HepG2 (cell line): Measurements from ENCODE around the gene ICAM2. TPM values are rescaled to one million over a fixed set of nuclear protein-coding genes. Genes with fewer than 3 reads are reported as not detected.
"Not testable (repeated sequence)": the region's sequence is repeated elsewhere in the genome, so short reads cannot be mapped to it uniquely, and the experiment has no call there.

Experiments
- ATAC-seq: fragments of 200-7000 bp; cut with Tn5 transposase; 3 replicates; pipeline ENCODE4 v1.9.1; 2020; ENCODE audit warnings: mild to moderate bottlenecking, moderate library complexity
- BruUV-seq: library from RNA; stranded (reverse); fragments of 400-500 nt; replicated peaks from 2 replicates; lab custom pipeline; 2021; lab: Mats Ljungman, UMichigan
- CTCF ChIA-PET: fragments of 300-600 bp; formaldehyde crosslinking; extraction: SDS; loops from one replicate; lab custom pipeline; 2021; ENCODE audit warnings: low total read pairs, inconsistent platforms, low intra/inter-chr PET ratio; lab: Yijun Ruan, JAX
- POLR2A ChIA-PET: fragments of 350-600 bp; sonication (Branson Sonifier 250); formaldehyde crosslinking; loops from one replicate; lab custom pipeline; 2020; ENCODE audit warnings: antibody characterized with exemption, inconsistent platforms; lab: Yijun Ruan, JAX
- DNase-seq: peaks from one replicate; pipeline ENCODE4 v3.0.0-alpha.2; 2015; ENCODE audit warnings: low spot score
- FAIRE-seq: peaks from 3 replicates; lab custom pipeline; 2011; peaks lifted over from hg19 to GRCh38; lab: Jason Lieb, UNC
- H2AFZ ChIP-seq: one replicate; pipeline ENCODE4 v1.6.1; 2011; ENCODE audit warnings: low read length, inconsistent platforms
- H3K27ac ChIP-seq: fragments of 300-600 bp; 3 replicates; pipeline ENCODE4 v1.8.0; 2011; ENCODE audit warnings: mixed run types, mild to moderate bottlenecking, mixed read lengths, low read length, inconsistent platforms; ENCODE audit not compliant: insufficient read depth; ENCODE audit errors: extremely low read length
- H3K27me3 ChIP-seq, 2 experiments: fragments of 200-600 bp in 1 of 2; 2 replicates in 1 of 2; 3 replicates in 1 of 2; pipeline versions ENCODE4 v1.6.0 to v1.8.0; 2011; ENCODE audit warnings: low read length in 2 of 2, mild to moderate bottlenecking in 2 of 2, moderate library complexity in 2 of 2, inconsistent platforms in 1 of 2; ENCODE audit not compliant: insufficient read depth in 2 of 2, control insufficient read depth in 1 of 2
- H3K36me3 ChIP-seq, 2 experiments: fragments of 200-600 bp in 1 of 2; replicated peaks in 1 of 2; 2 replicates in 1 of 2; 3 replicates in 1 of 2; pipeline versions ENCODE4 v1.5.1 to v1.8.0; 2011; ENCODE audit warnings: low read length in 2 of 2, inconsistent platforms in 1 of 2; ENCODE audit not compliant: insufficient read depth in 2 of 2, control insufficient read depth in 1 of 2
- H3K4me1 ChIP-seq: 2 replicates; pipeline ENCODE4 v1.5.1; 2012; ENCODE audit warnings: low read length, inconsistent platforms; ENCODE audit not compliant: insufficient read depth
- H3K4me2 ChIP-seq: 2 replicates; pipeline ENCODE4 v1.6.0; 2011; ENCODE audit warnings: low read depth, low read length, inconsistent platforms
- H3K4me3 ChIP-seq, 3 experiments: fragments of 200-600 bp in 1 of 3; sonication (generic), shearing (Covaris generic) in 1 of 3; replicated peaks in 1 of 3; 2 replicates each; pipeline ENCODE4 v1.5.1; 2011 to 2016; ENCODE audit warnings: low read length in 3 of 3, inconsistent platforms in 2 of 3, low read depth in 2 of 3, mild to moderate bottlenecking in 2 of 3, control low read depth in 1 of 3, mixed read lengths in 1 of 3; ENCODE audit not compliant: insufficient read depth in 1 of 3
- H3K79me2 ChIP-seq: one replicate; pipeline ENCODE4 v1.6.1; 2011; ENCODE audit warnings: low read length, inconsistent platforms; ENCODE audit not compliant: insufficient read depth
- H3K9ac ChIP-seq: 2 replicates; pipeline ENCODE4 v1.6.0; 2011; ENCODE audit warnings: mild to moderate bottlenecking, low read depth, low read length, inconsistent platforms; ENCODE audit not compliant: insufficient read depth
- H3K9me3 ChIP-seq: 2 replicates; pipeline ENCODE4 v1.5.1; 2012; ENCODE audit warnings: mild to moderate bottlenecking, low read length
- H4K20me1 ChIP-seq: 2 replicates; pipeline ENCODE4 v1.6.0; 2011; ENCODE audit warnings: inconsistent platforms, mild to moderate bottlenecking, low read length, moderate library complexity; ENCODE audit not compliant: insufficient read depth
- CBX1 ChIP-seq: IDR thresholded peaks from one replicate; pipeline ENCODE4 v1.6.1; 2016; ENCODE audit warnings: antibody characterized with exemption, low read depth
- JUND ChIP-seq: sonication (generic); formaldehyde crosslinking; IDR thresholded peaks from 2 replicates; pipeline ENCODE4 v1.8.0; 2022; ENCODE audit warnings: mild to moderate bottlenecking, missing genetic modification reagents
- ZKSCAN8 ChIP-seq: IDR thresholded peaks from 2 replicates; pipeline ENCODE4 v1.6.1; 2016; ENCODE audit warnings: borderline replicate concordance, missing genetic modification reagents, missing compliant biosample characterization
- WGBS: methylation state at CpG from one replicate; pipeline ENCODE4 v1.1.6; 2017; ENCODE audit warnings: low lambda C conversion rate; 5-methylcytosine and 5-hydroxymethylcytosine counted together
- in situ Hi-C: cut with HindIII; loops from 2 replicates; pipeline ENCODE4 v1.10.0; 2017; ENCODE audit warnings: low pct_unique_long_range_greater_than_20kb; ENCODE audit not compliant: extremely low pct_ligation_motif_present
- intact Hi-C: fragments of 100-400 bp; cut with micrococcal nuclease; formaldehyde crosslinking; loops from one replicate; pipeline ENCODE4 v1.10.0; 2022; ENCODE audit not compliant: unreplicated experiment
- polyA plus RNA-seq, 8 experiments: library from polyadenylated mRNA; depleted of rRNA in 3 of 8; stranded (reverse) in 7 of 8; unstranded in 1 of 8; fragments of >200 nt; fragmentation: Illumina TruSeq in 4 of 8; extraction: Trizol in 4 of 8; gene quantifications; 2 replicates each; pipeline versions ENCODE4 v1.2.1 to v1.2.3, GENCODE V29; 2011 to 2016; ENCODE audit warnings: low read depth in 4 of 8, missing spikeins in 1 of 8, mixed read lengths in 1 of 8; ENCODE audit not compliant: insufficient read depth in 1 of 8
- total RNA-seq, 5 experiments: library from RNA; depleted of rRNA; stranded (reverse); fragments of >200 nt; fragmentation: Illumina TruSeq; extraction: Trizol; gene quantifications; 2 replicates each; pipeline ENCODE4 v1.2.3, GENCODE V29; 2016; ENCODE audit warnings: low read depth in 1 of 5
- TF ChIP-seq, protein P1 (sequence below): sonication (generic); formaldehyde crosslinking; IDR thresholded peaks from 2 replicates; pipeline ENCODE4 v1.5.0; 2020; ENCODE audit warnings: missing genetic modification reagents
- TF ChIP-seq, protein P2 (sequence below): conservative IDR thresholded peaks from 2 replicates; pipeline ENCODE4 v1.6.1; 2018; ENCODE audit warnings: missing genetic modification reagents

The ICAM2 gene
- total and polyA plus RNA-seq, 2 of the 13 experiments (the other 11 are each of a cell fraction or from before 2014, with no cell fraction given), result 10.9 to 20.8 TPM

DNA sequence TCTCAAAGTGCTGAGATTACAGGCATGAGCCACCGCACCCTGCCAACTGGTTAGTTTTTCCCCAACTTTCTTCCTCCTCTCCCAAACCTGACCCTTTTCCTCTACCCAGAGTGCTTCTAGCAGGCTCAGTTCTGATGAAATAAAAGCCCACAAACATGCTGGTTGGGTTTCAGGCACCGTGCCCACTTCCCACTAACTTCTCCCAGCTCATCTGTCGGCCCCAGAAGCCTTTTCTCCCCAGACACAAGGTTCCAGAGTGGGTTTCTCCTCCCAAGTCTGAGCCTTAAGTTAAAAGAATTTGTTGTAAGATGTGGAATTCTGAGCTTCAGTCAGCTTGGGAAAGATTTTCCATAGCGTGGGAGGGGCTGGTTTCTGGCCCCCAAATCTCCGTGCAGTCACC, 36.2 kb downstream of the ICAM2 start:
- no peak overlapping the region for H3K4me3 ChIP-seq
- H3K9ac ChIP-seq, result no peak overlapping the region
- no peak overlapping the region for H3K27ac ChIP-seq
- POLR2A ChIA-PET, result no interaction called here
- DNase-seq (no peak), ATAC-seq (no peak), FAIRE-seq (no peak)
- no peak overlapping the region for H3K4me2 ChIP-seq
- H4K20me1 ChIP-seq, result no peaks in the 10 kb centered on the region
- H3K79me2 ChIP-seq, result no peaks in the 10 kb centered on the region
- no TSS peak for BruUV-seq
- intact Hi-C loops, result no loop called here
- CTCF ChIA-PET, result interaction anchor here (1.2 kb wide), 1 partner anchor 65 kb away, joined by 5 read pairs; the partner anchor contains the start of gene GH1
- TF ChIP-seq JUND (CRISPR knock-in tag) (no peak), CBX1 (no peak)
- TF ChIP-seq, protein P1, sequence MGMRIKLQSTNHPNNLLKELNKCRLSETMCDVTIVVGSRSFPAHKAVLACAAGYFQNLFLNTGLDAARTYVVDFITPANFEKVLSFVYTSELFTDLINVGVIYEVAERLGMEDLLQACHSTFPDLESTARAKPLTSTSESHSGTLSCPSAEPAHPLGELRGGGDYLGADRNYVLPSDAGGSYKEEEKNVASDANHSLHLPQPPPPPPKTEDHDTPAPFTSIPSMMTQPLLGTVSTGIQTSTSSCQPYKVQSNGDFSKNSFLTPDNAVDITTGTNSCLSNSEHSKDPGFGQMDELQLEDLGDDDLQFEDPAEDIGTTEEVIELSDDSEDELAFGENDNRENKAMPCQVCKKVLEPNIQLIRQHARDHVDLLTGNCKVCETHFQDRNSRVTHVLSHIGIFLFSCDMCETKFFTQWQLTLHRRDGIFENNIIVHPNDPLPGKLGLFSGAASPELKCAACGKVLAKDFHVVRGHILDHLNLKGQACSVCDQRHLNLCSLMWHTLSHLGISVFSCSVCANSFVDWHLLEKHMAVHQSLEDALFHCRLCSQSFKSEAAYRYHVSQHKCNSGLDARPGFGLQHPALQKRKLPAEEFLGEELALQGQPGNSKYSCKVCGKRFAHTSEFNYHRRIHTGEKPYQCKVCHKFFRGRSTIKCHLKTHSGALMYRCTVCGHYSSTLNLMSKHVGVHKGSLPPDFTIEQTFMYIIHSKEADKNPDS (CRISPR knock-in tag), result no peak
- TF ChIP-seq, protein P2, sequence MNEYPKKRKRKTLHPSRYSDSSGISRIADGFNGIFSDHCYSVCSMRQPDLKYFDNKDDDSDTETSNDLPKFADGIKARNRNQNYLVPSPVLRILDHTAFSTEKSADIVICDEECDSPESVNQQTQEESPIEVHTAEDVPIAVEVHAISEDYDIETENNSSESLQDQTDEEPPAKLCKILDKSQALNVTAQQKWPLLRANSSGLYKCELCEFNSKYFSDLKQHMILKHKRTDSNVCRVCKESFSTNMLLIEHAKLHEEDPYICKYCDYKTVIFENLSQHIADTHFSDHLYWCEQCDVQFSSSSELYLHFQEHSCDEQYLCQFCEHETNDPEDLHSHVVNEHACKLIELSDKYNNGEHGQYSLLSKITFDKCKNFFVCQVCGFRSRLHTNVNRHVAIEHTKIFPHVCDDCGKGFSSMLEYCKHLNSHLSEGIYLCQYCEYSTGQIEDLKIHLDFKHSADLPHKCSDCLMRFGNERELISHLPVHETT (CRISPR knock-in tag), result no peak
- peaks cover 43% of the 10 kb centered on the region for H3K4me1 ChIP-seq
- peaks cover 8% of the 10 kb centered on the region for H3K9me3 ChIP-seq
- H2AFZ ChIP-seq, result no peak overlapping the region
- 22% methylated on average over 5 of the region's 5 CpGs for WGBS
- H3K27me3 ChIP-seq, result peaks cover 13 to 44% of the 10 kb centered on the region in 2 experiments; a peak in 4 of 5 replicates
- in situ Hi-C loops, result no loop called here
- no peaks in the 10 kb centered on the region for H3K36me3 ChIP-seq

DNA sequence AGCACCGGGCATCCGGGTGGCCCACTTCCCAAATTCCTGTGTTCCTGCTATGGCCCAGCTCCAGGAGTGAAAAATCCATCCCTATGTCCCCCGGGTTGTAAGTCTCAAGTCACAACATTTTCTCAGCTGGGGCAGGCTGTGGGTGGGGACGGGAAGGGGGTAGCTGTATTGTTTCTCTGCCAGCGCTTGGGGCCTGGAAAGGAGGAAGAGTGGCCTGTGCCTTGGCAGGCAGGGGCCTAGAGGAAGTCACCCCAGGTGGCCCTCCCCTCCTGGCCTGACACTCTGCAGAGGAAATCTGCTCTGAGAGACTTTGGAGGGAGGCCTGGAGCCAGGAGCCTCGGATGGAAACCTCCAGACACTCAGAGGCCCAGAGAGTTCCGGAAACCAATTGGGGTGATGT, 37.1 kb downstream of the ICAM2 start:
- WGBS, result 31% methylated on average over 5 of the region's 7 CpGs

DNA sequence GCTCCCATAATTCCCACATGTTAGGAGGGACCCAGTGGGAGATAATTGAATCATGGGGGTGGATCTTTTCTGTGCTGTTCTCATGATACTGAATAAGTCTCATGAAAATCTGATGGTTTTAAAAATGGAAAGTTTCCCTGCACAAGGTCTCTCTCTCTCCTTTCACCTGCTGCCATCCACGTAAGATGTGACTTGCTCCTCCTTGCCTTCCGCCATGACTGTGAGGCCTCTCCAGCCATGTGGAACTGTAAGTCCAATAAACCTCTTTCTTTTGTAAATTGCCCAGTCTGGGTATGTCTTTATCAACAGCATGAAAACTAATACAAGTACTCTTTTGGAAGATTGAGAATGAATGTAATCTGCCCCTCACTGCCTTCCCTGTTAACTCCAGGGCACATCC, 37.8 kb downstream of the ICAM2 start:
- BruUV-seq, POLR2A ChIA-PET, ATAC-seq, H3K79me2 ChIP-seq, H3K9me3 ChIP-seq, in situ Hi-C loops, DNase-seq, H3K27ac ChIP-seq, H2AFZ ChIP-seq, intact Hi-C loops, H4K20me1 ChIP-seq, H3K4me3 ChIP-seq, H3K9ac ChIP-seq, H3K4me2 ChIP-seq, CTCF ChIA-PET, H3K36me3 ChIP-seq, FAIRE-seq: not testable (repeated sequence)
- peaks cover 36% of the 10 kb centered on the region for H3K4me1 ChIP-seq
- WGBS, result 82% methylated on average over 2 of the region's 2 CpGs
- peaks cover 10 to 40% of the 10 kb centered on the region in 2 experiments; a peak in 3 of 5 replicates for H3K27me3 ChIP-seq

More for the DNA sequence above, 37.1 kb downstream of the ICAM2 start:
- Histone ChIP-seq H3K36me3 (no peaks in the 10 kb centered on the region), H3K27me3 (peaks cover 10 to 45% of the 10 kb centered on the region in 2 experiments; a peak in 3 of 5 replicates), H3K27ac (no peak overlapping the region), H3K9me3 (peaks cover 8% of the 10 kb centered on the region), H4K20me1 (no peaks in the 10 kb centered on the region), H3K9ac (no peak overlapping the region), H3K79me2 (no peaks in the 10 kb centered on the region), H2AFZ (no peak overlapping the region), H3K4me2 (no peak overlapping the region), H3K4me1 (peaks cover 36% of the 10 kb centered on the region), H3K4me3 (no peak overlapping the region)
- no TSS peak for BruUV-seq
- intact Hi-C loops (no loop called here), in situ Hi-C loops (no loop called here)
- no peak for ATAC-seq
- no peak for TF ChIP-seq ZKSCAN8 (CRISPR knock-in tag)
- ChIA-PET POLR2A (no interaction called here), CTCF (no interaction called here)
- FAIRE-seq, result no peak
- no peak for DNase-seq
